Measurements from ENCODE around the gene GPR101. TPM values are rescaled to one million over a fixed set of nuclear protein-coding genes. Genes with fewer than 3 reads are reported as not detected.
"Not testable (repeated sequence)": the region's sequence is repeated elsewhere in the genome, so short reads cannot be mapped to it uniquely, and the experiment has no call there.

Gene GPR101
- total RNA-seq, 1 donor from 2014 or later: not detected

GRCh38 chrX:137032341-137032694 is 1.5 kb downstream of the GPR101 start:
- Mint-ChIP-seq H3K36me3 (ENCODE audit: insufficient read depth) (peaks cover 1% of the 10 kb centered on the region), H3K4me1 (ENCODE audit: low read depth) (peaks cover 5% of the 10 kb centered on the region), H3K9me3 (ENCODE audit: low read depth) (peaks cover 9% of the 10 kb centered on the region), H3K27ac (no peak overlapping the region), H3K4me3 (ENCODE audit: low read depth) (no peak overlapping the region), H3K27me3 (peaks cover 72% of the 10 kb centered on the region)
- no peak for TF ChIP-seq CTCF (IDR thresholded peaks at IDR 0.05; ENCODE audit: unreplicated experiment)
- no peak for DNase-seq (ENCODE audit: low spot score, unreplicated experiment)

DNA sequence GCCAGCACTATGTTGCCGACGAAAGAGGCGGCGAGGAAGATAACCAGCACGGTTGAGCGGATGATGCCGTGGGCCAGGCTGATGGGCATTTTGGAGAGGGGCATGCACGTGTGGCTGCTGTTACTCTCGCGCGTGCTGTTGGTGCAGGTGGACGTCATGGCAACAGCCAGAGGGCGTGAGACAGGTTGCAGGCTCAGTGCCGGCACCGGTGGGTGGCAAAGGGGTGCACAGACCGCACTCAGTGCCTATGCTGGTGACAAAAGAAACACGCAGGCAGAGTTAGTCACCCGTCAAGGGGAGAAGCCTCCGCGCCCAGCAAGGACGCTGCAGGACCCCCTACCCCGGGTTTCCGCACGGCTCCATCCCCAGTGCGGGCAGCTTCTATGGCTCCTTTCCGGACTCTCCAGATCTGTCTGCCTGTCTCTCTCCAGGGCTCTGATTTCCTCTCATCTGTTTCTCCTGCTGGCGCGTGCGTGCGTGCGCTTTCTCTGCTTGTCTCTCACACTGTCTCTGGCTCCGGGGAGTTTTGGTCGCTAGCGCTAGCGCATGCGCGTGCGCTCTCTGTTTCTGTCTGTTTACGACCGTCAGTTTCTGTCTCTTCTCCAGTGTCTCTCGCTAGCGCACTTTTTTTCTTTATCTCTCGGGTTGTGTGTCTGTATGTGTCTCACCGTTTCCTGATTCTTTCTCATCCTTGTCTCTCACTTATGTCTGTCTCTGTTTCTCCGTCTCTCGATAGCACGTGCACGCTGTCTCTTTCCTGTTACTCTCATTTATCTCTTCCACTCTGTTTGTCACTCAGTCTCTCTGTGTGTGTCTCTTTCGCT is 2.1 kb downstream of the GPR101 start:
- Mint-ChIP-seq H3K4me3 (ENCODE audit: low read depth) (no peak overlapping the region), H3K36me3 (ENCODE audit: insufficient read depth) (peaks cover 1% of the 10 kb centered on the region), H3K27me3 (peaks cover 72% of the 10 kb centered on the region), H3K9me3 (ENCODE audit: low read depth) (peaks cover 9% of the 10 kb centered on the region), H3K27ac (no peak overlapping the region), H3K4me1 (ENCODE audit: low read depth) (peaks cover 5% of the 10 kb centered on the region)
- DNase-seq (ENCODE audit: low spot score, unreplicated experiment): no peak
- TF ChIP-seq CTCF (IDR thresholded peaks at IDR 0.05; ENCODE audit: unreplicated experiment): no peak

DNA sequence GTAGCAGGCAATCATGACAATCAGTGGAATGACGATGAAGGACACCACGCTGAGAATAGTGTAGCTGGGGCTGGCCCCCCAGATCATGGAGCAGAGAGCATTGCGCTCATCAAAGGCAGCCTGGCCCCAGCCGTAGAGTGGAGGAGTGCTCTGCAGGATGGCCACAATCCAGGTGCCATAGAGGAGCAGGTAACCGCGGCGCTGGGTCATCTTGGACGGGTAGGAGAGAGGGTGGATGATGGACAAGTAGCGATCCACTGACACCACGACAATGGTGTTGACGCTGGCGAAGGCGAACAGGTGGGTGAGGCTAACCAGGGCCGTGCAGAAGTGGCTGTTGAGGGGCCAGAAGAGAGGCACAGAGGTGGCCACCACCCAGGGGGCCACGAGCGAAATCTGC is 2.8 kb downstream of the GPR101 start:
- H3K27ac Mint-ChIP-seq: no peak overlapping the region
- no peak for TF ChIP-seq CTCF (IDR thresholded peaks at IDR 0.05; ENCODE audit: unreplicated experiment)

GRCh38 chrX:137028699-137029098 is 5.1 kb downstream of the GPR101 start:
- H3K27ac Mint-ChIP-seq: no peak overlapping the region
- no peak for TF ChIP-seq CTCF (IDR thresholded peaks at IDR 0.05; ENCODE audit: unreplicated experiment)
- peaks cover 9% of the 10 kb centered on the region for H3K9me3 Mint-ChIP-seq (ENCODE audit: low read depth)
- peaks cover 3% of the 10 kb centered on the region for H3K4me1 Mint-ChIP-seq (ENCODE audit: low read depth)
- peaks cover 64% of the 10 kb centered on the region for H3K27me3 Mint-ChIP-seq
- H3K36me3 Mint-ChIP-seq (ENCODE audit: insufficient read depth): peaks cover 1% of the 10 kb centered on the region
- DNase-seq (ENCODE audit: low spot score, unreplicated experiment): no peak
- H3K4me3 Mint-ChIP-seq (ENCODE audit: low read depth): no peak overlapping the region

More for the DNA sequence above, 2.8 kb downstream of the GPR101 start:
- Mint-ChIP-seq H3K4me3 (ENCODE audit: low read depth) (peak overlapping the region; percentile 1), H3K36me3 (ENCODE audit: insufficient read depth) (peaks cover 1% of the 10 kb centered on the region), H3K27me3 (peaks cover 70% of the 10 kb centered on the region), H3K9me3 (ENCODE audit: low read depth) (peaks cover 9% of the 10 kb centered on the region), H3K4me1 (ENCODE audit: low read depth) (peaks cover 5% of the 10 kb centered on the region)
- DNase-seq (ENCODE audit: low spot score, unreplicated experiment): no peak

DNA sequence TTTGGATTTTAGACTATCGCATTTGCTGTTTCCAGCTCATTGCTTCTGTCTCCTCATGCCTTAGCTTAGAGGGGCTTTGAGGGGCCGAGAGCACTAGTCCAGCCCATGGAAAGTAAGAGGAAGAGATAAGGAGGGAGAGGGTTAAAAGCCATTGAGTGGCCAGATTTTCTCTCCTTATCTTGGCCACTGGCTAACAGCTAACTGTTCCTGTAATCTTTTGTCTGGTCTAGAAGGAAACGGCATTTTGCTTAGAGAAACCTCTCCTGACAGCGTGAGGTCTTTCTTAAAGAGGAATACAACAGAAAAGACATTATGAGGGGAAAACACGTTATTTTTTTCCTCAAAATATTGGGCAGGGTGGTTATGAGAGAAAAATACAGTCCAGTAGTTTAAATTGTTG is 7.9 kb downstream of the GPR101 start:
- Mint-ChIP-seq H3K27ac (no peak overlapping the region), H3K27me3 (peaks cover 59% of the 10 kb centered on the region), H3K9me3 (ENCODE audit: low read depth) (peaks cover 9% of the 10 kb centered on the region), H3K4me3 (ENCODE audit: low read depth) (no peak overlapping the region), H3K36me3 (ENCODE audit: insufficient read depth) (peaks cover 1% of the 10 kb centered on the region), H3K4me1 (ENCODE audit: low read depth) (peaks cover 2% of the 10 kb centered on the region)
- no peak for DNase-seq (ENCODE audit: low spot score, unreplicated experiment)
- TF ChIP-seq CTCF (IDR thresholded peaks at IDR 0.05; ENCODE audit: unreplicated experiment): no peak

DNA sequence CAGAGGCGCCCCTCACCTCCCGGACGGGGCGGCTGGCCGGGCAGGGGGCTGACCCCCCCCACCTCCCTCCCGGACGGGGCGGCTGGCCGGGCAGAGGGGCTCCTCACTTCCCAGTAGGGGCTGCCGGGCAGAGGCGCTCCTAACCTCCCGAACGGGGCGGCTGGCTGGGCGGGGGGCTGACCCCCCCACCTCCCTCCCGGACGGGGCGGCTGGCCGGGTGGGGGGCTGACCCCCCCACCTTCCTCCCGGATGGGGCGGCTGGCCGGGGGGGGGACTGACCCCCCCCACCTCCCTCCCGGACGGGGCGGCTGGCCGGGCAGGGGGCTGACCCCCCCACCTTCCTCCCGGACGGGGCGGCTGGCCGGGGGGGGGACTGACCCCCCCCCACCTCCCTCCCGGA is 33.6 kb downstream of the GPR101 start:
- H3K4me1 Mint-ChIP-seq (ENCODE audit: low read depth); H3K27ac Mint-ChIP-seq; H3K36me3 Mint-ChIP-seq (ENCODE audit: insufficient read depth); H3K4me3 Mint-ChIP-seq (ENCODE audit: low read depth); H3K27me3 Mint-ChIP-seq; DNase-seq (ENCODE audit: low spot score, unreplicated experiment): not testable (repeated sequence)
- peaks cover 19% of the 10 kb centered on the region for H3K9me3 Mint-ChIP-seq (ENCODE audit: low read depth)
